HG03097 (cell line): ENCODE results near the gene PLEKHA7.
"Not testable (repeated sequence)": the region's sequence is repeated elsewhere in the genome, so short reads cannot be mapped to it uniquely, and the experiment has no call there.

Experiments
- ATAC-seq: cut with Tn5 transposase; IDR thresholded peaks from one replicate; pipeline ENCODE4 v1.9.1; 2021; ENCODE audit not compliant: unreplicated experiment, low FRiP score

The PLEKHA7 gene

DNA sequence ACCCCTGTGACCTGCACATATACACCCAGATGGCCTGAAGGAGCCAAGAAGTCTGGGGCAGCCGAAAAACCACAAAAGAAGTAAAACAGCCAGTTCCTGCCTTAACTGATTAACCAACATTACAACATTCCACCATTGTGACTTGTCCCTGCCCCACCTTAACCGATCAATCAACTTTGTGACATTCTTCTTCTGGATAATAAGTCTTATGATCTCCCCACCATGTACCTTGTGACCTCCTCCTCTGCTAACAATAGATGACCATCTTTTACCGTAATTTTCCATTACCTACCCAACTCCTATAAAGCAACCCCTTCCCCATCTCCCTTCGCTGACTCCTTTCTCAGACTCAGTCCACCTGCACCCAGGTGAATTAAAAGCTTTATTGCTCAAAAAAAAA, 125.2 kb downstream of the PLEKHA7 start:
- not testable (repeated sequence) for ATAC-seq

DNA sequence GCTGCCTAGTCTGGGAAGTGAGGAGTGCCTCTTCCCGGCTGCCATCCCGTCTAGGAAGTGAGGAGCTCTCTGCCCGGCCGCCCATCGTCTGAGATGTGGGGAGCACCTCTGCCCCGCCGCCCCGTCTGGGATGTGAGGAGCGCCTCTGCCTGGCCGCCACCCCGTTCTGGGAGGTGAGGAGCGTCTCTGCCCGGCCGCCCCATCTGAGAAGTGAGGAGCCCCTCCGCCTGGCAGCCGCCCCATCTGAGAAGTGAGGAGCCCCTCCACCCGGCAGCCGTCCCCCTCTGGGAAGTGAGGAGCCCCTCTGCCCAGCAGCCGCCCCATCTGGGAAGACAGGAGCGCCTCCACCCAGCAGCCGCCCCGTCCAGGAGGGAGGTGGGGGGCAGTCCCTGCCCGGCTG, 126.3 kb downstream of the PLEKHA7 start:
- ATAC-seq, result not testable (repeated sequence)

DNA sequence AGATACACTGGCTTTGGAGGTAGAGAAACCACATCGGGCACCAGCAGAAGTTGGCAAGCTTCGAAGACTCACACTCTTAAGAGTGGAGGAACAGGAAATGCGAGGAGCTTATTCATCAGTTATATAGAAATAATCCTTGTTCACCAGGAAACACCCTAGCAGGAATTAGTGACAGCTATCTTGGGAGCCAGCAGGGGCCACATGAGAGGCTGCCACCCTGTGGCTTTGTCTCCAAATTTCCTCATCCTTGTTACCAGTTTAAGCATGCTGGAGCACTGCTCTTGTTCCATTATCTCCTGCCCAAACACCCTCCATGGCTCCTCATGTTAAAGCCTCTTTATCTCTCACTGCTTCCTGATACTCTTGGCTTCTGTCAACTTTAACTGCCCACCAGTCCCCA, 131.0 kb downstream of the PLEKHA7 start:
- no peak for ATAC-seq

DNA sequence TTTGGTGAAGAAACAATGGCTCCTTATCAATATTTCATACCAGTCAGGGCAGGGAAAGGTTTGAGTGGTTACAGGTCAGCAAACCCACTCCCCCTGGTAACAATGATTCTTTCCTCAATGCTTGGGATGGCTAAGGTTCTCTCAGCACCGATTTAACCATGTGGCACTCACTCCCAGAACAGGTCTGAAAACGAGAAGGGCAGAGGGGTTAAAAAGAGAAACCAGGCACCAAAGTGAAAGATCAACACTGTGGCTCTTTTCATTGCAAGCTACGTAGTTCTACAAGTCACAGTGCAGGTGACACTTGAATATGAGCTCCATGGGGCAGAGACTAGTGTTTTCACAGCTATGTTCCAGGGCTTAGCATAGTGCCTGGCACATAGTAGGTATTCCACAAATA, 132.4 kb downstream of the PLEKHA7 start:
- no peak for ATAC-seq

DNA sequence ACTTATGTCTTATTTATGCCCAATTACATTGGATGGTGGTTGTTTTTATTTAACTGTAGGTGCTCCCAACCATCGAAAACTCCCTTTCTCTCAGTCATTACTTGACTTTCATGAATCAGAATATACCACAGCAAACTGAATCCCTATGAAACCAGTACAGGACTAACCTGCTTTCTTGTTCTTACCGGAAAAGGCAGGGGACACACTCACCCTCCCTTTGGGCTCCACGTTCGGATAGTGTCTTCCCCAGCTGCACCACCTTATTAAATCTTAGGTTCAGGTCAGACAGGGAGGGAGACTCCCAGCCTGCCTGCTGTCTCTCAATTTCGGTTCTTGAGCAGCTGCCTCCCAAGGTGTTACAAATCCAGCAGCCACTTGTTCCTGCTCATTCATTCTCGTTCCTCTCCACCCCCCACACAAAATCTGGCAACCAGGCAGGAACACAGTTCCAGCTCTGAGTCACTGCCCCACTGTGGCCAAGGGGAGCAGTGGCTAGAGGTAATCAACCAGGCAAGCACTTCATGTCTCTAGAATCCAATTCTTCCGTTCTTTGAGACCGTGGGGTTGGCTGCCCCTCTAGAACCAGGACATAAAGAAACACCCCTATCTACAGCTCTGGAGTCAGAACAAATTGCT, 133.0 kb downstream of the PLEKHA7 start:
- ATAC-seq, result no peak

DNA sequence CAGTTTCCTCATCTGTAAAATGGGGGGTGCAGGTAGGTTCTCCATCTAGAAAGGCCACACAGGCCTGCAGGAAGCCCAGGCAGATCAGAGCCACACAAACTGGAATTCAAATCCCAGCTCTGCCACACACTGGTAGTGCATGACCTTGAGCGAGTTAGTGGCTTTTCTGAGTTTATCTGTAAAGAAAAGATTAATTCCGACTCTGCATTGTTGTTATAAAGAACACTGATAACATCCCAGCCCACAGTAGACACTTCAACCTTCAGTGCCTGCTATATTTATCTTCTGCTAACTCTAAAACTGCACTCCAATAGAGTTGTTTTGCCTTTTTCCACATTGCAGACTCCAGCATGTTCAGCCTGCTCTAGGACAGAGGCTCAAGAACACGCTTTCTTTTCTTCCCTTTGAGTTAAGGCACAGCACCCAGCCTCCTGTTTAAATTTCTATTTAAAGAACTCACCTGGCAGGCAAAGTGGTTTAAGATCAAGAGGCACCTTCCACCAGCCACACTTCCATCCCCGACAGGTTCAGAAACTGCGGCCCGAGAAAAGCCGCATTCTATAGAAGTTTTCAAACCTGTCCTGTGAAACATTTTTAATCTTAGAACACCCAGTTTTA, 133.9 kb downstream of the PLEKHA7 start:
- ATAC-seq, result no peak

DNA sequence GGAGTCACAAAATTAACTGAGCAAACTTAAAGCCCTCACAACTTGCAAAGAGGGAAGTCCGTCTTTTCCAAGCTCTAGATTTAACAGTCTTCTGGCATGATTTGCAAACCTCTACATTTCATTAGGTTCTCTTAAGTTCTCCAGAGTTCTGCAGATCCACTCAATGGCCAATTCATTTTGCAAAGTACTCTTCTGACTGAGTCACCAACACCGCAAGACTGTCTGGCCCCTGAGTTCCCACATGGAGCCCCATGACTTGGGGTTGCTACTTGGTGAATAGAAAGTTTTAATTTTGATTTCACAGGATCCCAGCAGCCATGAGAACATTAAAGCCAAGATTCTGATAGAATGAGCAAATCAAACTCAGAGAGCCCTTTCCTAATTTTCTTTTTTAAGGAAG, 134.5 kb downstream of the PLEKHA7 start:
- ATAC-seq, result no peak

DNA sequence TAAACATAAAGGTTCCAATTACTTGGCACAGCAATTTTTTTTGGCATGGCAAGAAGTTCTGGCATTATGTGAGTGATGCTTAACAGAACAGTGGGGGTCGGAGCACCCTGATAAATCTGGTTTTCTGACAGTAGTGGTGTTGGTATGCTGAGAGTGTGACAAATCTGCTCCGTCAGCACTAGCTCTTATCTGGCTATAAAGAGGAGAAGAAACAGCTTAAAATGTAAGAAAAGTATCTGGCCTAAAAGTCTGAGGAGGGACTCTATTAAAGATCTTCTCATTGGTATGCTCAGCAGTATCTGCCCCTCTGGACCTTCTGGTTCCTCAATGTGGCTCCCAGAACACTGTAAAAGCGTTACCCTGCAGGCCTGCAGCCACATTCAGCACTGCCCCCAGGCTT, 137.4 kb downstream of the PLEKHA7 start:
- no peak for ATAC-seq

DNA sequence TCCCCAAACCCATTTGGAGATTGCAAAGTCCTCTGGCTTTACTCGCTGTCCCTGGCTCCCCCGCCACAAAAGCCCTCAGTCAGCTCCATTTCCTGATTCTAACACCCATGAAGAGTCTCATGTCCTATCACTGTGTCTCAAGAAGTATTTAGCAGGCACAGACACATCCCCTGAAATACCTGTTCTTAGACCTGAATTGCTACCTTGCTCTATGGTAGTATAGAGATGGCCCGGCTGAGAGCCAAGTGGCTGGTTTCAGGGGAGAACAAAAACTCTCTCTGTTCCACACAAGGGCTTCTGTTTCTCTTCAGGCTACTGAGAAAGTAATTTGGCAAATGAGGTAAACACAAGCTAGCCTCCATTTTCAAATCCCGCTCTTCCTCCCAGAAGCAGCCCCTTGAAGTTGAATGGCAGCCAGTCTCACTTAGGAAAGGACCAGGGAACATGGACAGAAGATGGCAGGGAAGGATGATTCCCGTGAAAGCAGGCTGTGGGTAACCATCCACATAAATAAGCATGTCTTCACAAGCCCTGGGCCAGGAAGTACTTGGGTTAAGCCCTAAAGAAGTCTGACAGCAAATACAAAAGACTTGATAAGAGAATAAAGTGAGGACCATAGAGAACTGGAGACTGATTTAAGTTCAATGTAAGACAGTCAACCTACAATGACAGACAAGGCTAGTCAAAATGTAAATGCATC, 138.0 kb downstream of the PLEKHA7 start:
- ATAC-seq, result no peak

DNA sequence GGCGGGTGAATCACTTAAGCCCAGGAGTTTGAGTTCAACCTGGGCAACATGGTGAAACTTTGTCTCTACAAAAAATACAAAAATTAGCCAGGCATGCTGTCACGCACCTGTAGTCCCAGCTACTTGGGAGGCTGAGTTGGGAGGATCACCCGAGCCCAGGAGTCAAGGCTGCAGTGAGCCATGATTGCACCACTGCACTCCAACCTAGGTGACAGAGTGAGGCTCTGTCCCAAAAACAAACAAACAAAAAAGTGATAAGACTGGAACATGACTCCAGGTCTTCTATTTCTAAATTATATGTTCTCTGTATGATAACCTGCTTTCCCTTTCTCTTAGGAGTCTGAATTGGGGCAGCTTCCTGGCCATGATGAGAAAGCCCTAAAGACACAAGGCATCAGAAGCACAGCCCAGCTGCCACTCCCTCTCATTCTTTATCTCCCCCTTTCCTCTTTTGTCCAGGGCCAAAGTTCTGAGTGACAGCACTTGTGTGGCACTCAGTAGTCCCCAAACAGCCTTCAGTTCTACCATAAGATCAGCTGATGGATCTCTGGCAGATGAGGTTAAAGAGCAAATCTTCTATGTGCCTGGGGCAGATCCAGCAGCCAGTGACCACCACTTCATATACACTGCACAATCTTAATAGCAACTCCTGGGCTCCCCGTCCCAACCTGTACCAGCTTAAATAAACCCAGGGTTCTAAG, 139.8 kb downstream of the PLEKHA7 start:
- no peak for ATAC-seq

DNA sequence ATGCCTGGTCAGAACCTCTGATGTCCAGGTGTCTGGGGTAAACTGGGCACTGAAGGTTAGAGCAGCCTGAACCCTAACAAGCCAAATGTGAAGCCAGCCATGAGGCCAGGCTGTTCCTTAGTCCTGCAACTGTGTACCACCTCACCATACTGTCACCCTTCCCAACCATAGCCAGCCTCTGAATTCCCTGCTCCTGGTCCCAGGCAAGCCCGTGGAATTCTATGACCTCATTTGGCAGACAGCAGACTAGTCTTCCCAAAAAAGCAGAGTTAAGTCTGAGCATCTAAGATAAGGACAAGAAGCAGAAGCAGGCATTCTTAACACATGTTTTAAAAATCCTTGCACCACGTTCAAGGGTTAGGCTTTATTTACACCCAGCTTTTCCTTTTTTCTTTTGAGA, 140.9 kb downstream of the PLEKHA7 start:
- ATAC-seq, result no peak

DNA sequence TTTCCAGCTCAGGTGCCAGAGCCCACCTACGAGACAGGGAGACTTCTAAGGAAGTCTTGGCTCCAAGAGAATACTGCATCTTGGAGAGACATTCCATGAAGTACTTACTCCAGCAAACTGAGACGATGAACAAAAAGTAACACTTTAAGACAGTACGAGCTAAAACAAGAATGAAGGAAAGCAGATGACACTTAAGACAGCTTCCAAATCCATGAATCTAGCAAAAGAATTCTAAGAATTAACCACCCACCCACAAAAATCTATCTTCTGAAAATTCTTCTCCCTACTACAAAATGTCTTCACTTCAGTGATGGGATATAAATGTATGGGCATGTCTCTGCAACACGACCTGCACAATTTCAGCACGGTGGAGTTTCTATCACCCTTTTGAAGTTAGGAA, 142.8 kb downstream of the PLEKHA7 start:
- ATAC-seq, result no peak

DNA sequence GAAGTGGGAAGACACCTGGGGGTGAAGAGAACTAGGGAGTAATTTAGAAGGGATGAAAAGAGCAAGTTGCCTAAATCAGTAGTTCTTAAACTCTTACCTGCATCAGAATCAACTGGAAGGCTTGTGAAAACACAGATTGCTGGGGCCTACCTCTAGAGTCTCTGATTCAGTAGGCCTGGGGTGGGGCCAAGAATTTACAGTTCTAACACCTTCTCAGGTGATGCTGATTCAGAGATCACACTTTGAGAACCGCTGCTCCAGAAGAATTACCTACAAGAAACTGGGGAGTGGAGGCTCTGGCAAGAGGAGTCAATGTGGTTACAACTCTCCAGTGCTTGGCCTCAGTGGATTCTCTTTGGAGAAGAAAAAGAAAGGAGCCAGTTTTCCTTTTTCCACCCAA, 147.1 kb downstream of the PLEKHA7 start:
- ATAC-seq, result no peak

DNA sequence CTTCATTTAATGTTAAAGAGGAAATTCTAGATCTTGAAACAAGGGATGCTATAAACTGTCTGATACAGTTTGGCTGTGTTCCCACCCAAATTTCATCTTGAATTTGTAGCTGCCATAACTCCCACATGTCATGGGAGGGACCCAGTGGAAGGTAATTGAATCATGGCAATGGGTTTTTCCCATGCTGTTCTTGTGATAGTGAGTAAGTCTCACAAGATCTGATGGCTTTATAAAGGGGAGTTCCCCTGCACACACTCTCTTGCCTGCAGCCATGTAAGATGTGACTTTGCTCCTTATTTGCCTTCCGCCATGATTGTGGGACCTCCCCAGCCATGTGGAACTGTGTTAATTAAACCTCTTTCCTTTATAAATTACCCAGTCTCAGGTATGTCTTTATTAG, 149.8 kb downstream of the PLEKHA7 start:
- ATAC-seq, result not testable (repeated sequence)

DNA sequence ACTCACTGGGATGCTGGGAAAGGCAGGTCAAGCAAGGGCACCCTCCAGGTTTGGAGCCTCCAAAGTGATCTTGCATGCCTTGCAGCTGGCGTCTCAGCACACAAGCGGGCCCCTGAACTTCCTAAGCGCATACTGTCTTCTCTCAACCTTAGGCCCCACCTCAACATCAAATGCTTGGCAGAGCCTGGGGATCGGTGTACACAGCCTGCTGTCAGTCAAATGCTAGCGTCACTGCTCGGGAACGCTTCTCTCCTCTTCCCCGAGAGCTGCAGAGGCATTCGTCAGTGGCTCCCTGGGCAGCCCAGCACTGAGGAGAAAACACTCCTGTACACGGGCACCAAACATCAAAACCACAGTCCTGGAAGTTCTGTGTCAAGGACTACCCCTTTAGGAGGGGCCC, 150.8 kb downstream of the PLEKHA7 start:
- ATAC-seq, result no peak

DNA sequence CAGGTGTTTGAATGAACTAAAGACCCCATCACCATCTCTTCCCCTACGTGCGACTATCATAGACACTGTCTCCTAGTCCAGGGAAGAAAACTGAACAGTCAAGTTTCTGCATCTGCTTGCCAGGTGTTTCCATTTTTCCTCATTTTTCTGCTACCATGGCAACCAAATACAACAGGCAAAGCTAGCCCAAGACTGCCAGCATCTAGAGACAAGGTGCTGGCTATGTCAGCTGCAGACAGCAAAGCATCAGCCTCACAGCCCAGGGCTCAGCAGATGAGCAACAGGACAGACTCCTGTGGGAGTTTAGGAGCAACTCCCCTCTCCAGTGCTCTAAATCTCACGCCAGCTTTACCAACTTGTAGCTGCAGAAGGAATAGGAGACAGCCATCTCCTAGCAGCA, 151.5 kb downstream of the PLEKHA7 start:
- no peak for ATAC-seq

DNA sequence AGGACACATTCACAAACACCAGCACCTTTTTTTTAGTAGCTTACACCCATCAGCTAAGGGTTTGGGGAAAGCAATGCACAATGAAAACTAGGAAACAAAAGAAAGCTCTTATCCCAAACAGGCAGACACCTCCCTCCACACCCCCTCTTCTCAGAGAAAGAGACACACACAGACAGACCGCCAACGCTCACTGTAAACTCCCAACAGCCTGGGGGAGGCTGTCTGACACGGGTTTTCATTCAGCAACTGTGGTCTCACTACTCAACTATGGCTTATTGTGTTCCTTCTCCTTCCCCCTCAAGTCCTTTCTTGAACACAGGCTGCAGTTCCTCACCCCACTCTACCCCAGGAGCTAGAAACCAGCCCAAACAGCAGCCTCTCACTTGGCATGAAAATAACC, 152.4 kb downstream of the PLEKHA7 start:
- ATAC-seq, result no peak

DNA sequence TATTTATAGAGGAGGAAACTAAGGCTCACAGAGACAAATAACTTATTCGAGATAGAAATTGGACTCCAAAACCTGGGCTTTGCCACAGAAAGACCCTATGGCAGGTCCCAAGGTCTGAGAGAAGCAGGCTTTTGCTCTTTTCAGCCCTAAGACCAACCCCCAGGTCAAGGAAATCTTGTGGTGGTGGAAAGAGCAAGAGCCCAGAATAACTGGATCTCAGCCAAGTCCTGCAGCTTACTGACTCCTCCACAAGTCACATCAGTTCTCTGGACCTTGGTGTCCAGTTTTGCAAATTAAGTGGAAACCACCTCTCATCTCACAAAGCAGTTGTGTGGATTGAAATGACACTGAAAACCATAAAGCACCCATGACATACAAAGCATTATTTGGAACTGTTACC, 153.6 kb downstream of the PLEKHA7 start:
- no peak for ATAC-seq

DNA sequence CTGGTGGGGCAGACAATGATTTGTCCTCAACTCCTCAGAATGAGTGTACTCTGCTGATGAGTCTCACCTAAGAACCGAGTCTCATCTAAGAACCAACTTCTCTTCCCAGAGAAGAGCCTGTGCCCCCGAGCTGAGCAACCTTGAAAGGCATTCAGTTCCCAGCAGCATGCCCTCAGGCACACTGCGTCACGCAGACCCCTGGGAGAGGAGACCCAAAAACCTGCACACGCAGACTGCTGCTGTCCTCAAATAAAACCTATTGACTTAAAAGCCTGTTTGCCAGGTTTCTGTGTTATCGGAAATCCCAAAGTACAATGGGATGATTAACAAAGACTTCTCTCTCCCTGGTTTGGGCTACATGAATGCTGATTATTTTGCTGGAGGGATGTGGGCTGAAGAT, 154.6 kb downstream of the PLEKHA7 start:
- ATAC-seq, result no peak

DNA sequence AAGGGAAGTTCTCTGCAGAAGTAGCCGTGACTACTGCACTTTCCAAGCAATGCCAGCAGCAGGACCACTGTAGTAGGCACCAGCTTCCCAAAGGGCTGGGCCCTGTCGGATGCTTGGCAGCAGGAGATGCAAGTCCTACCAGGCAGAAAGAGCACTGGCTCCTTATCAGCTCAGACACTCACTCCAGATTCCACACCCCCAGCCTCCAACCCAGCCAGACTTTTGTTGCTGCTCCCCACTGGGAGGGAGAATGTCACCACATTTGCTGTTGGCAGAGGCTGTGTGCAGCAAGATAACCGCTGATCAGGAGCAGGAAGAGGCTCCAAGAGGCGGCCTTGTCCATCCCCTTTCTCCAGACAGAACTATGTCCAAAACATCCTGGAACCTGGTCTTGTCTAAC, 157.0 kb downstream of the PLEKHA7 start:
- ATAC-seq, result no peak

DNA sequence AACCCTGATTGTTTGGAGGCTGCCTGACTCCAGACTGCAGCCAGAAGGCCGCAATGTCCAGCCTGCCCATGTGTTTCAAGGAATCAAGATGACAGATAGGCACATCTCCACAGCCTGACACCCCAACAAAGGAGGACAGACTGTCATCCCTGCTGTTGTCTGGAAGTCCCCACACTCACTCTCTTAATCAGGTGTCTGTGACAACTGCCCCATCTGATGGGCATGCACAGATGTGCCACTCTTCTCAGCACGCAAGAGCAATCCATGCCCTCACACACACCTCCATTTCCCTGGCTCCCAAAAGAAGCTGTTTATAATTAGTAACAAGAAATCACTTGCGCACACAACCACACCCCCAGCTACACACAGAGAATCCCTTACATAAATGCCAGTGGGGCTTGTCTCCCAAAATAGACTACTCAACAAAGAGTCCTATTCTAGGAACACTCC, 158.2 kb downstream of the PLEKHA7 start:
- ATAC-seq, result no peak
